NCI-H187 treated with DMSO at 0.1 percent for 48 hours (cell line): ENCODE data around the gene RNF113B.

Experiments used
- DNase-seq: peaks from one replicate; lab custom pipeline; 2025; lab: John Stamatoyannopoulos, UW

Gene RNF113B

GRCh38 chr13:98141509-98142379, 35.3 kb downstream of the RNF113B start:
- DNase-seq = no peak

DNA sequence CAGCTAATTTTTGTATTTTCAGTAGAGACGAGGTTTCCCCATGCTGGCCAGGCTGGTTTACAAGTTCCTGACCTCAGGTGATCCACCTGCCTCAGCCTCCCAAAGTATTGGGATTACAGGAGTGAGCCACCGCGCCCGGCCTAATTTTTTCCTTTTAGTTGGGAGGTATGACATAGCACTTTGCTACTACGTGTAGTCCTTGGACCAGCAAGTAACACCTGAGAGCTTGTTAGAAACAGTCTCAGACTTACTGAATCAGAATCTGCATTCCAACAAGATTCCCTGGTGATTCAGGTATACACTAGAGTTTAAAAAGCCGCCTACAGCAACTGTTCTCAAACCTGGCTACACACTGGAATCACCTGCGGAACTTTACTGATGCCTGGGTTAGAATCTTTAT, 36.0 kb downstream of the RNF113B start:
- no peak for DNase-seq

- DNase-seq = no peak
These were observed 42.2 kb downstream of the RNF113B start for GRCh38 chr13:98134901-98135300.

DNA sequence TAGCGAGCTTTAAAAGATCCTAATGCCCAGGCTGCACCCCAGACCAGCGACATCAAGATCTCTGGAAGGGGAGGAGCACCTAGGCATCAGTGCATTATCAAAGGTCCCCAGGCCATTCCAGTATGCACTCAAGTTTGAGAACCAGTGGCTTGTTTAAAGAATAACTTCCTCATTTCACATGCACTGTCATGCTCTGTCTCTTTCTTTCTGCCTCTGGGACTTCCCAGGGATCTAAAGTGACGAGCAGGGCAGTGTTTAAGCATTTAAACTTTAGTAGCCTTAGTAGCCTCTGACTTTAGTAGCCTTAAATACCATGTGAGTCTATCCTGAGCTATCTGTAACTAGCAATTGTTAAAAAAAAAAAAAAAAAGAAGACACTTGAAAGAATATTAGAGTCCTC, 43.1 kb downstream of the RNF113B start:
- DNase-seq = no peak

- DNase-seq = no peak
These were observed 47.9 kb downstream of the RNF113B start for GRCh38 chr13:98129059-98129746.
